Small intestine (tissue), 7 donors: ENCODE measurements around the gene NDUFV1. TPM values are rescaled to one million over a fixed set of nuclear protein-coding genes. Genes with fewer than 3 reads are reported as not detected.
"Not testable (repeated sequence)": the region's sequence is repeated elsewhere in the genome, so short reads cannot be mapped to it uniquely, and the experiment has no call there.

Experiments
- DNase-seq, 2 donors: peaks; one replicate each; pipeline versions ENCODE4 v3.0.0 to v3.0.0-alpha.2; 2013
- FAIRE-seq: peaks from 2 replicates; lab custom pipeline; 2012; peaks lifted over from hg19 to GRCh38; lab: Jason Lieb, UNC
- H3K27ac ChIP-seq, 3 donors: one replicate each; pipeline ENCODE4 v1.5.1; 2013; ENCODE audit warnings: low read length in 2 of 3, mild to moderate bottlenecking in 2 of 3, control low read depth in 1 of 3, inconsistent platforms in 1 of 3, low read depth in 1 of 3, moderate library complexity in 1 of 3
- H3K27me3 ChIP-seq, 3 donors: one replicate each; pipeline ENCODE4 v1.6.1; 2013; ENCODE audit warnings: low read length in 3 of 3, inconsistent platforms in 1 of 3; ENCODE audit not compliant: control insufficient read depth in 3 of 3, insufficient read depth in 3 of 3
- H3K36me3 ChIP-seq, 3 donors: one replicate each; pipeline ENCODE4 v1.6.1; 2013; ENCODE audit warnings: low read length in 3 of 3, inconsistent platforms in 1 of 3, low read depth in 1 of 3, mild to moderate bottlenecking in 1 of 3, moderate library complexity in 1 of 3; ENCODE audit not compliant: control insufficient read depth in 3 of 3, insufficient read depth in 2 of 3
- H3K4me1 ChIP-seq, 3 donors: one replicate each; pipeline ENCODE4 v1.6.1; 2013; ENCODE audit warnings: low read length in 2 of 3, inconsistent platforms in 1 of 3, low read depth in 1 of 3, mild to moderate bottlenecking in 1 of 3, moderate library complexity in 1 of 3; ENCODE audit not compliant: control insufficient read depth in 3 of 3, insufficient read depth in 2 of 3
- H3K4me3 ChIP-seq, 3 donors: one replicate each; pipeline ENCODE4 v1.5.1; 2013; ENCODE audit warnings: low read length in 3 of 3, control low read depth in 1 of 3, inconsistent platforms in 1 of 3, low read depth in 1 of 3, mild to moderate bottlenecking in 1 of 3, moderate library complexity in 1 of 3
- H3K9me3 ChIP-seq, 2 donors: one replicate each; pipeline ENCODE4 v1.6.1; 2013; ENCODE audit warnings: low read depth in 1 of 2, low read length in 1 of 2; ENCODE audit not compliant: control insufficient read depth in 2 of 2, insufficient read depth in 1 of 2
- WGBS, 3 donors: extraction: QIAGEN DNeasy Blood & Tissue Kit; methylation state at CpG; one replicate each; pipeline ENCODE4 v1.1.7; 2013; 5-methylcytosine and 5-hydroxymethylcytosine counted together
- polyA plus RNA-seq, 4 donors: library from polyadenylated mRNA; stranded (reverse) in 3 of 4; unstranded in 1 of 4; fragments of 200-250 nt in 3 of 4; fragments of 120-200 nt in 1 of 4; gene quantifications; one replicate each; pipeline versions ENCODE4 v1.2.1 to v1.2.3, GENCODE V29; 2013
- donor health status: healthy with polysubstance abuse.
- donor health status: control.
- donor health status: control.
- donor health status: Bipolar disorder and iron deficiency.
- donor health status: healthy.

The NDUFV1 gene
- polyA plus RNA-seq, 4 donors = 170 to 361 (median 249) TPM

- Histone ChIP-seq H3K9me3 (no peaks in the 10 kb centered on the region), H3K36me3 (peaks cover 0 to 28% (median 9%) of the 10 kb centered on the region in 3 donors), H3K27me3 (peaks cover 0 to 10% (median 0%) of the 10 kb centered on the region in 3 donors), H3K4me1 (peaks cover 0 to 13% (median 0%) of the 10 kb centered on the region in 3 donors), H3K27ac (no peak overlapping the region), H3K4me3 (no peak overlapping the region)
- DNase-seq (no peak), FAIRE-seq (no peak)
- 28 to 29% (median 28%) methylated on average over 24 to 34 of the region's 34 CpGs for WGBS, 3 donors
Measured at GRCh38 chr11:67615728-67616430, 9.1 kb downstream of the NDUFV1 start.

GRCh38 chr11:67616431-67617242, 9.9 kb downstream of the NDUFV1 start:
- no peaks in the 10 kb centered on the region for H3K9me3 ChIP-seq
- peaks cover 0 to 13% (median 0%) of the 10 kb centered on the region in 3 donors for H3K4me1 ChIP-seq
- H3K27ac ChIP-seq = no peak overlapping the region
- WGBS, 3 donors = 44 to 54% (median 47%) methylated on average over 10 to 11 of the region's 11 CpGs
- H3K27me3 ChIP-seq = peaks cover 0 to 10% (median 0%) of the 10 kb centered on the region in 3 donors
- DNase-seq (no peak), FAIRE-seq (no peak)
- H3K36me3 ChIP-seq = peaks cover 0 to 21% (median 5%) of the 10 kb centered on the region in 3 donors
- no peak overlapping the region for H3K4me3 ChIP-seq

GRCh38 chr11:67617243-67617953, 10.7 kb downstream of the NDUFV1 start:
- no peak for FAIRE-seq
- no peak for DNase-seq
- H3K36me3 ChIP-seq = peaks cover 0 to 13% (median 0%) of the 10 kb centered on the region in 3 donors
- 74 to 89% (median 81%) methylated on average over 7 of the region's 7 CpGs for WGBS, 3 donors
- peaks cover 0 to 10% (median 0%) of the 10 kb centered on the region in 3 donors for H3K27me3 ChIP-seq
- H3K27ac ChIP-seq = no peak overlapping the region
- H3K4me1 ChIP-seq = peaks cover 0 to 13% (median 0%) of the 10 kb centered on the region in 3 donors
- H3K9me3 ChIP-seq = no peaks in the 10 kb centered on the region
- no peak overlapping the region for H3K4me3 ChIP-seq

GRCh38 chr11:67618901-67619659, 12.3 kb downstream of the NDUFV1 start:
- not testable (repeated sequence) for H3K4me3 ChIP-seq, H3K9me3 ChIP-seq, DNase-seq, H3K27ac ChIP-seq, H3K36me3 ChIP-seq, FAIRE-seq
- Histone ChIP-seq H3K27me3 (peaks cover 0 to 10% (median 0%) of the 10 kb centered on the region in 3 donors), H3K4me1 (peaks cover 0 to 14% (median 0%) of the 10 kb centered on the region in 3 donors)
- 90 to 96% (median 95%) methylated on average over 26 to 40 of the region's 40 CpGs for WGBS, 3 donors

- 84 to 89% (median 88%) methylated on average over 33 of the region's 33 CpGs for WGBS, 3 donors
Measured at GRCh38 chr11:67619683-67620618, 13.2 kb downstream of the NDUFV1 start.

GRCh38 chr11:67620621-67621020, 13.9 kb downstream of the NDUFV1 start:
- H3K27ac ChIP-seq, DNase-seq, H3K4me3 ChIP-seq, H3K9me3 ChIP-seq, H3K36me3 ChIP-seq, H3K4me1 ChIP-seq, H3K27me3 ChIP-seq, FAIRE-seq: not testable (repeated sequence)
- WGBS, 3 donors = 84 to 91% (median 87%) methylated on average over 13 of the region's 13 CpGs

More at GRCh38 chr11:67619683-67620618, 13.2 kb downstream of the NDUFV1 start:
- not testable (repeated sequence) for H3K36me3 ChIP-seq, H3K9me3 ChIP-seq, H3K4me3 ChIP-seq, DNase-seq, FAIRE-seq, H3K4me1 ChIP-seq, H3K27ac ChIP-seq
- peaks cover 0 to 10% (median 0%) of the 10 kb centered on the region in 3 donors for H3K27me3 ChIP-seq

- DNase-seq, H3K4me1 ChIP-seq, H3K36me3 ChIP-seq, H3K4me3 ChIP-seq, H3K9me3 ChIP-seq, H3K27ac ChIP-seq, H3K27me3 ChIP-seq, FAIRE-seq: not testable (repeated sequence)
- 71 to 85% (median 79%) methylated on average over 3 of the region's 3 CpGs for WGBS, 3 donors
Measured at GRCh38 chr11:67621928-67622327, 15.2 kb downstream of the NDUFV1 start.
